Lower leg skin (tissue), 3 donors: ENCODE measurements around the gene RNF13.

Experiments used
- POLR2A ChIP-seq, 2 donors: fragments of 450-650 bp; IDR thresholded peaks; one replicate each; pipeline ENCODE4 v1.6.1; 2016 to 2017; ENCODE audit warnings: antibody characterized with exemption in 2 of 2, mild to moderate bottlenecking in 1 of 2, moderate library complexity in 1 of 2
- TF ChIP-seq, protein P1 (sequence below), 3 donors: fragments of 450-650 bp; IDR thresholded peaks; one replicate each; pipeline ENCODE4 v1.5.1; 2016; ENCODE audit warnings: antibody characterized with exemption in 3 of 3, mild to moderate bottlenecking in 3 of 3, moderate library complexity in 2 of 3

DNA sequence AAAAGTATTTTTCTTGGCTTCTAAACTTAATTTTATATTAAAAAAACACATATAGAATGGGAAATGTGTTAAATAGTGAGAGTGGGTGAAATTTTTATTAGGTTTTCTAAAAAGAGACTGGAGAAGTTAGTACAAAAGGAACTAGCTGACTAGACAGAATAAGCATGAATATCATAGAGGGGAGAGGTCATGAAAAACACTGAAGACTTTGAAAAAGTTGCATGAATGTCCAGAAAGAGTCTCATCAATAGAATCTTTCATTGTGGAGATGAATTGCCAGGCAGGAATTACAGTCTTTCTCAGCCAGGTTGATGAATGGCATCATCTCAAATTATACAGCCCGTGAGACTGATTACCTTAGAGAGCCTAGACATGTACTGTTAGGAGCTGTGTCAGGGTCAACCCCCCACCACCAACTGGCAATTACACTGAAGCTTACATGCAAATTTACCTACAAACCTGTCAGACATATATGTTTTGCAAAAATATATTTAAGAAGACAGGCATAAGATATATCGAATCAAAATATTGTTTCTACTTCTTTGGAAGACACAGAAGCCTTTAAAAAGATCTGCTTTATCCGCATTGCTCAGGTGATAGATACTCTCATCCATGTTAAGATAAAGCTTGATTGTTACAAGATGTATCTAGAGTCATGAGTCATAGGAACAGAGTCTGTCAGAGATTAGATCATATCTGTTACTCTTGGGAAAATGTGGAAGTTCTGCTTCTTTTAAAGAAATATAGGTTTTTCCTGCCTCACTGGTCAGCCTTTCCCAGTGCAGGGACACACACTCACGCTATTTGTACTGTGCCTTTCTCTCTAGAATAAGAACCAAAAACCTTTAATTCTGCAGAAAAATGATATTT is 192.5 kb downstream of the RNF13 start:
- TF ChIP-seq, protein P1, sequence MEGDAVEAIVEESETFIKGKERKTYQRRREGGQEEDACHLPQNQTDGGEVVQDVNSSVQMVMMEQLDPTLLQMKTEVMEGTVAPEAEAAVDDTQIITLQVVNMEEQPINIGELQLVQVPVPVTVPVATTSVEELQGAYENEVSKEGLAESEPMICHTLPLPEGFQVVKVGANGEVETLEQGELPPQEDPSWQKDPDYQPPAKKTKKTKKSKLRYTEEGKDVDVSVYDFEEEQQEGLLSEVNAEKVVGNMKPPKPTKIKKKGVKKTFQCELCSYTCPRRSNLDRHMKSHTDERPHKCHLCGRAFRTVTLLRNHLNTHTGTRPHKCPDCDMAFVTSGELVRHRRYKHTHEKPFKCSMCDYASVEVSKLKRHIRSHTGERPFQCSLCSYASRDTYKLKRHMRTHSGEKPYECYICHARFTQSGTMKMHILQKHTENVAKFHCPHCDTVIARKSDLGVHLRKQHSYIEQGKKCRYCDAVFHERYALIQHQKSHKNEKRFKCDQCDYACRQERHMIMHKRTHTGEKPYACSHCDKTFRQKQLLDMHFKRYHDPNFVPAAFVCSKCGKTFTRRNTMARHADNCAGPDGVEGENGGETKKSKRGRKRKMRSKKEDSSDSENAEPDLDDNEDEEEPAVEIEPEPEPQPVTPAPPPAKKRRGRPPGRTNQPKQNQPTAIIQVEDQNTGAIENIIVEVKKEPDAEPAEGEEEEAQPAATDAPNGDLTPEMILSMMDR (IDR thresholded peaks at IDR 0.05) = no peak
- TF ChIP-seq POLR2A (IDR thresholded peaks at IDR 0.05) = no peak
